Neural progenitor cell (in vitro differentiated cells): ENCODE measurements around the gene CHRNG.

ENCODE experiments used
- CTCF ChIP-seq: fragments of 200-600 bp; sonication (generic); IDR thresholded peaks from 2 replicates; pipeline ENCODE4 v1.5.1; 2017; ENCODE audit warnings: antibody characterized with exemption, mild to moderate bottlenecking
- EZH2 ChIP-seq: fragments of 200-600 bp; sonication (generic); IDR thresholded peaks from 2 replicates; pipeline ENCODE4 v1.6.1; 2017; ENCODE audit warnings: antibody characterized with exemption, mild to moderate bottlenecking, moderate library complexity
- EZH2phosphoT487 ChIP-seq: fragments of 200-600 bp; sonication (generic); IDR thresholded peaks from 2 replicates; pipeline ENCODE4 v1.6.1; 2017; ENCODE audit warnings: antibody characterized with exemption

GRCh38 chr2:232540441-232541041, 1.0 kb downstream of the CHRNG start:
- TF ChIP-seq CTCF (no peak), EZH2 (no peak), EZH2phosphoT487 (no peak)
